Activated naive CD4-positive, alpha-beta T cell (primary cell): ENCODE results near the gene BRD7.
A peak's percentile ranks its signal among the peaks of the same experiment; 100 is the strongest.

Source experiments
- DNase-seq, 4 experiments: peaks; one replicate each; lab custom pipeline; 2025; lab: John Stamatoyannopoulos, UW

The BRD7 gene

DNA sequence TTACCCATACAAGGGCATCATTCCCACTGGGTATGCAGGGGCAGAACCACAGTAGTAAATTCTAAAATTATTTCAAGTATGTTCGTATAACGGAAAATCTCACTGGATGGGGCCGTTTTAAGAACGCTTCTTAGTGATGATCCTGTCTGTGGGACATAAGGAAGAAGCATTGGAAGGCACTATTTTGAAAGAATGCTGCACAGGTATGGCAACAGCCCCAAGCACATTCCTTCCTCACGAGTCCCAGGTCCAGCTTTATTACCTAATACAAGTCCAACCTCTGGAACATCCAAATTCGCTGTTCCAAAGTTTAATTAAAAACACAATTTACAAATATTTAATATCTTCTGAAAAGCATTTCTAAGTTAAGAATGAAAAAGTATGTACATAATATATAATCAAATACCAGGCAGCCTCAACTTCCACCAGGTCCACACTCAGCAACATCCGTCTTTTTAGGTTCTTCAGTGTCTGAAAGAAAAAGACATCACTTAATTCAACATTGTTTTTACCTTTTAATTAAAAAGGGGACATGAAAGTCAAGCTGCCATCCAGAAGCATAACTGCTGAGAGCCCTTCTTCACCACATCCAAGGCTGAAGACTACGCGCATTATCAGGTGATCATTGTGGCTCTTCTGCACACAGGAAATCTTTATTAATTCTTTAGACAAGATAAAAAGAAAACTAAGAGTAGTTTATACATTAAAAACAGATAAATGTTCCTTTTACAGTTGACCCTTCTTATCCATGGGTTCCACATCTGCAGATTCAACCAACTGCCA is 49.8 kb downstream of the BRD7 start:
- DNase-seq = no peak

DNA sequence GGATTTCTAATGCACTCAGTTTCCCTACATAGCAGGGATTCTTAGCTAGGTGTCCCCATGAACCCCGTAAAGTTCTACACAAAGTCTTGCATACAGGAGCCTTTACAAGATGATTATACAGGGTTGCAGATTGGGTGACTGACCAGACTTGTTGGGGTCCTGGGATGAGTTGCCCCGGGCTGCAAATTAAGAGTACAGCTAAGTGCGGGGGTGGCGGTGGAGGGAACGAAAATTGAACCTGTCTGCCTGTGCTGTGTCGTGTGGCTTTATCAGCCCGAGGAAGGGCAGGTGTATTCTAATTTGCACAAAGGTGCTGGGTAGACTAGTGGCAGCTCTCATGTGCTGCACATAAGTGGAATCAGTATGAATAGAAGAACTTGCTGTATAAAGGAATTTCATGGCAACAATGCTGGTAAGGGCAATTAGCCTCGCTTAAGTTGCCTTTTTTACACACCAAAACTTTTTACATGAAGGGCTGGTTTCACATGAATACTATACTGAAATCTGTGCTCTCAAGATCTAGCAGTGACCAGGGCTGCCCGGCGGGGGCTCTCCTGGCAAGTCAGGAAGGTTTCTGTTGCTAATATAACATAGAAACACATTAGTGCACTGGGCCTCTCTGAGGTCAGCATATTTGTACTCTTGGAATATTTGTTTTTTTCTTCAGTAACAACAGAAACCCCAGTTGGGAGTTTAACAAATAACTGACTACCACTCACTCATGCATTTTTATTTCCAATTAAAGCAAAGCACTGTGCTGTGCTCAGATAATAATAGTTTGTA is 51.7 kb downstream of the BRD7 start:
- DNase-seq = no peak

DNA sequence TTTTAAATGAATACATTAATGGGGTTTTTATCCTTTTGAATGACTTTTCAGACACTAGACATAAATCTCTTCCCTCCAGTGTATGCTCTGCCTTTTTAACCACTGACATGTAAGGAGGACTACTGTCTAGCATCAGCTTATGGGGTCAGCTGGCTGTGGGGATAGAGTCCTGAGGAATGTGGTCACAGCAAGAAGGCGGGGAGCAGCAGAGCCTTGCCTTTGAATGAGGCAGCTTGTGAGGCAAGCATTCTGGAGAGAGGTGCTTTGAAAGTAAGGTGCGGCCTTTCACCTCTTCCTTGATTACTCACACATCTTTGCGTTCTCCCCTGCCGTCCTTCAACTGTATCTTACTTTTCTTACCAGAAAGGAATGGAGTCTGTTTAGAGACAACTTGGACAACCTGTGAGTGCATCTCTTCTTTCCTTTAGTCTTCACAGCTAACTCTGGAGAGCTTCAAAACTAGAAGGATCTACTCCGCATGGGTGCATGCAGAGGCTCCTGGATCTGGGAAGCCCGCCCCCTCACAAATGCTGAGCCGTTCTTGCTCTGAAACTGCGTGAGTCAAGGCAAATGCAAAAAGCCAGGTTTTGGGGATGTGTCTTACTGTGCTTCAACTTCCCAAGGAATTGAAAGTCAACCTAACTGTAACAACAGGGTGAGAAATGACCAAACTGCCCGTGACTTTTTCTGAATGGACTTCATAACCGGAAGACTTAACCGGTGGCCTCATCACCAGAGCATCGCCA is 52.5 kb downstream of the BRD7 start:
- no peak for DNase-seq

DNA sequence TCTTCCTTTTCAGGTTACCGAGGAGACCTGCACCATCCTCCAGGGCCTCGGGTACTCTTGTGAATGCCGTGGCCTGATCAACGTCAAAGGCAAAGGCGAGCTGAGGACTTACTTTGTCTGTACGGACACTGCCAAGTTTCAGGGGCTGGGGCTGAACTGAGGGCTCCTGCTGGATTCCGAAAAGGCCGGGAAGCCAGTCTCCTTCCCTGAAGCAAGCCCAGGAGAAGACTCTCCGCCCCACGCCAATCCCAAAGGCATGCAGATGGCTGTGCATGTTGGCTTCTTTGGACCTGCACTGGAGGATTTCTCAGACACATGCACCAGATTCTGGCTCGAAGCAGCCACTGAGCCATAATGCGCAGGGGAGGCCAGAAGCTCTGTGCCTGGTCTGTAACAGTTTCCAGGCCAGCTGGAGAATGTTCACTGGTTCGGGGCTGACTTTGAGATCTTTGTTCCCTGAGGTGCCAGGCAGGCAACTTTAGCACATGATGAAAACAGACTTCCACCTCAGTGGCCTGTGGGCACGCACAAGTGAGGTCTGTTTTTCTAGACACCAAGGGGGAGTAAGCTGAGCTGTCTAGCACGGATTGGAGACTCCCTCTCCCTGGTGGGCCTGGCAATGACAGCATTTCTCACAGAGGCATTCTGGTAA is 53.3 kb downstream of the BRD7 start:
- no peak for DNase-seq

DNA sequence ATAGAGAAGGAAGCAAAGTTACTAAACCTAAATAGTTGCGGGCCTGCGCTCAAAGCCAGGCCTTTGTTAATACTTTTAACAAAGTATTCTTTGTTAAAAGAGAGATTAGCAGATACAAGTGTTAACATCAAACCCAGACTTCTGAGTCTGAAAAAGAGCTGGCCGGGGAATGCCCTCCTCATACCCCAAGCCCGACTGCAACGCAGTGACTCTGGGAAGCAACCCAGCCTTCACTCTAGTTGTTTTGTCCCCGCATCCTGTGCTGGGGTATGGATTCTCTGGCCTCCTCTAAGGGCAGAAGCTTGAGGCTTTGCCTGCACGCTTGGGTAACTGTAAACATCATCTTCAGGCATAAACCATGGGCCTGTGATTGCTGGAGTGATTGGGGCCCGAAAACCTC is 54.1 kb downstream of the BRD7 start:
- DNase-seq = no peak

DNA sequence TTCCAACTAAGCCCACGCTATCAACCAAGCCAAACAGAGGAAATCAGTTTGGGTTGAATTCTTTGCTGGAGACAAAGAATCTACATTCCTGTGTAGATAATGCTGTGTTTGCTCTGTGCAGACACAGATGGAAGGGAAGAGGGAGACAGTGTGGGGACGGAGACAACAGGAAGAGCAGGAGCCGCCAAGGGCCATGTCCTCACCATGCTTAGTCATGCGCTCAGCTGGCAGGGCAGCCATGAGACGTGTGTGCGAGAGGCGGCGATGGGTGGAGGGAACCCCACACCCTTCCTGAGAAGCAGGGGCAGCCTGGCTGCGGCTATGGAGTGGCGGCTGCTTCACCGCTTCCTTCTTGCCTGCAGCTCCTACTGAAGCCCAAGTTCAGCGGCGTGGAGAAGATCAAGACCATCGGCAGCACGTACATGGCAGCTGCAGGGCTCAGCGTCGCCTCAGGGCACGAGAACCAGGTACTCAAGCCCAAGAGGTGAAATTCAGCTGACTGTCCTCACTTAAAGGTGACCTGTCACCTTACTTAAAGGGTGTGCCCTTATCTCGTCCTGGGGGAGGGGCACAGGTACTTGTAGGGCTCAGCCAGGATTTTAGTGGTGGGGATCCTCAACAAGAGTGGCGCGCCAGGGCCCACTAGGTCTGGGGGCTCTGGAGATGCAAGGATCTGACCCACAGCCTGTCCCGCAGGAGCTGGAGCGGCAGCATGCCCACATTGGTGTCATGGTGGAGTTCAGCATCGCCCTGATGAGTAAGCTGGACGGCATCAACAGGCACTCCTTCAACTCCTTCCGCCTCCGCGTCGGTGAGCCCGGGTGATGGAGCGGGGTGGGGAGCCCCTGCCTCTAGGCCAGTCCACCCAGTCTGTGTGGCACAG is 55.0 kb downstream of the BRD7 start:
- peak in 1 of 4 experiments; percentile 38 for DNase-seq

DNA sequence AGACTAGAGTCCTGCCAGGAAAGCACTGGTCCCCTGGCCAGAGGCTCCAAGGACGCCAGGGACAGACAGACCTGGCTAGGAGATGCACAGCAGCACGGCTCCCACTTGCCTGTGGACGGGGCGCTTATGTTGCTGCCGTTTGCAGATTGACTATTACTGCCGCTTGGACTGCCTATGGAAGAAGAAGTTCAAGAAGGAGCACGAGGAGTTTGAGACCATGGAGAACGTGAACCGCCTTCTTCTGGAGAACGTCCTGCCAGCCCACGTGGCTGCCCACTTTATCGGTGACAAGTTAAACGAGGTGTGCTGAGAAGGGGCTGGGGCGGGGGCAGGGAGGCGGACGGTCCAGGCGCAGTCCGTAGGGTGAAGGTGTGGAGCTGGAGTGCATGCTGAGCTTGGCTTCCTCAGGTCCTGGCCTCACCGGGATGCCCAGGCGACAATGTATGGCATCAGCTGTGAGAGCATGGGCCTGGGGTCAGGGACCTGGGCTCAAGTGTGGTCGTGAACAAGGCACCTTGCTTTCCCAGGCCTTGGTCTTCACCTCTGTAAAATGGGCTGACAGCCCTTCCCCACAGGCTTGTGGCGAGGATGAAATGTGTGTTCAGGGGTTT is 56.8 kb downstream of the BRD7 start:
- no peak for DNase-seq

DNA sequence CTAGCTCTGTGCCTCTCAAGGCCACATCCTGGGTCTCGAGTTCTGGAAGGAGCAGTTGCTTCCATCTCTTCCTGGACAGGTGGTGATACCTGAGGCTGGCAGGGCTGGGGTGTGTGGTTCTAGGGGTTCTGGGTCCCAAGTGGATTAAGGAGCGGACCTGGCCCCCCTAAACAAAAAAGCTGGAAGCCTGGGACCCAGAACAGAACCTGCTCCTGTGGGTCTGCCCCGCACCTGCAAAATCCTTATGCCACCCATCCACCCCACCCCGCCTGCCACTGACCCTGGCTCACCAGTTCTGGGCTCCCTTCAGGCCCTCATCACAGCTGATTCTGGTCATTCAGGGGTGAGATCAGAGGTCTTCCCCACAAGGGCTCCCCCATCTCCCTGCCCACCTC is 57.7 kb downstream of the BRD7 start:
- no peak for DNase-seq

DNA sequence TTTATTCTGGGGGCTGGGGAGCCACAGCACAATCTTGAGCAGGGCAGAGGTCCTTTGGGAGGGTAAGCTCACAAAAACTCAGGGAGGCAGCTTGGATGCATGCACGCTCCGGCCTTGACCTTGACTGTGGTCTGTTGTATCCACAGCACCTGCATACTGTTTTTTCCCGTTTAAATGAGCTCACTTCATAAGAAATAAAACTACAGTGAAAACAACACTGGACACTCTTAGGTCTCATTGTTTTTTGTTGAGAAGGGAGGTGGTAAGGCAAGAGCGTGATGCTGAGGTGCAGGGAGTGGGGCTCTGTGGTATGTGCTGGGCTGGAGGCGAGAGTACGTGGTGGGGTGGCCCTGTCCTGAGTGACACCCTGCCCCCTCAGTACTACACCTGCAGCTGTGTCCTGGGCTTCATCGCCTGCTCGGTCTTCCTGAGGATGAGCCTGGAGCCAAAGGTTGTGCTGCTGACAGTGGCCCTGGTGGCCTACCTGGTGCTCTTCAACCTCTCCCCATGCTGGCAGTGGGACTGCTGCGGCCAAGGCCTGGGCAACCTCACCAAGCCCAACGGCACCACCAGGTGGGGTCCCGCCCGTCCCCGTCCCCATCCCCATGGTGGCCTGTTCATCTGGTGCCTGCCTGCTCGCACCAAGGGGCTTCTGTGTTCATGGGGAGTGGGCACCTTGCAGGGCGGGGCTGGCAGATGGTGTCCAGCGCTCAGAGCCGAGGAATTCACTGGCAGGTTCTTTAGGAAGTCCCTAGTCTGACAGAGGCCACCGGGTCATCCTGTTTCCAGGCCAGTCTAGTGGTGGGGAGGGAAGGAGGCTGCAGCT is 58.3 kb downstream of the BRD7 start:
- DNase-seq = no peak

DNA sequence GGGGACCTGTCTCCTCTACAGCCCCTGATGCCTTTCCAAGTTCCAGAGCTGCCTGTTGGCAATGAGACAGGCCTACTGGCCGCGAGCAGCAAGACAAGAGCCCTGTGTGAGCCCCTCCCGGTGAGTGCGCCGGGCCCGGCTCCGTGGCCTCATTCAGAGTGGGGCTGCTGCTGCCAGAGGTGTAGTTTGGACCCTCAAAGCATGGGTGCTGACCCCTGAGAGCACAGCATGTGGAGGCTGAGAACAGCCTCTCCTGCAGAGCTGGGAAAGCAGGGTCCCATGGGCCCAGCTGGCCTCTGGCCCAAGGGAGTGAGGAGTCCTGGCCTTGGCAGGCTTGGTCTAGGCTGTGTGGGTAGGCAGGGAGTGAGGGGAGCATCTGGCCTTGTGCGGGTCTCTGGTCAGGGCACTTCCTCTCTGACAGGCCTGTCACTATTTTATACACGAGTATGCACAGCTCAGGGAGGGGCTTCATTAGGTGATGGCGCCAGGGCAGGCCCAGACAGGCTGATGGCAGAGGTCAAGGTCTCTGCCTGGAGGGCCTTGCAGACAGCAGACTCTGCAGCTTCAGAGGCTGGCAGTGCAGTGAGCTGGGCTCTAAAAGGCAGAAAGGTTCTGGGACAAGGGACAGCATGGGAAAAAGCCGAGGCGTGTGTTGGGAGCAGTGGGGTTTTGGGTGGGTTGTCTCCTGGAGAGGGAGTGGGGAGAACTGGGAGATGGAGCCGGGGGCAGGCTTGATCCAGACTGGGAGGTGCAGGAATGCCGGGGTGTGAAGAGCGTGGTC is 59.1 kb downstream of the BRD7 start:
- DNase-seq = no peak

DNA sequence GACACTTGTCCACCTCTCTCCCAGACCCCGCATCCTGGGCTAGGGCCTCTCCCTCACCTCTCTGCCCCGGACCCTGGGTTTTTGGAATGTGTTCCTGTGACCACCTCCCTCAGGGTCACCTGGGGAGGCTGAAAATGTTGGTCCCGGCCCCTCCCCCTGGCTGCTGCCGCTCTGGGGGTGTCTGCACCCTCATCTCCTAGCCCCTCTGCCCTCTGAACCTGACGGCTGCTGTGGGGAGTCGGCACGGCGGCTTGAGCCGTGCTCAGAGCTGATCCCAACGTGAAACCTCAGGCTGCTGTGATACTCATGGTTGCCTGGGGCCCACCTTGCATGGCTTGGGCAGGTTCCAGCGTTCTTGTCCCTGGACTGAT is 59.6 kb downstream of the BRD7 start:
- DNase-seq = no peak

DNA sequence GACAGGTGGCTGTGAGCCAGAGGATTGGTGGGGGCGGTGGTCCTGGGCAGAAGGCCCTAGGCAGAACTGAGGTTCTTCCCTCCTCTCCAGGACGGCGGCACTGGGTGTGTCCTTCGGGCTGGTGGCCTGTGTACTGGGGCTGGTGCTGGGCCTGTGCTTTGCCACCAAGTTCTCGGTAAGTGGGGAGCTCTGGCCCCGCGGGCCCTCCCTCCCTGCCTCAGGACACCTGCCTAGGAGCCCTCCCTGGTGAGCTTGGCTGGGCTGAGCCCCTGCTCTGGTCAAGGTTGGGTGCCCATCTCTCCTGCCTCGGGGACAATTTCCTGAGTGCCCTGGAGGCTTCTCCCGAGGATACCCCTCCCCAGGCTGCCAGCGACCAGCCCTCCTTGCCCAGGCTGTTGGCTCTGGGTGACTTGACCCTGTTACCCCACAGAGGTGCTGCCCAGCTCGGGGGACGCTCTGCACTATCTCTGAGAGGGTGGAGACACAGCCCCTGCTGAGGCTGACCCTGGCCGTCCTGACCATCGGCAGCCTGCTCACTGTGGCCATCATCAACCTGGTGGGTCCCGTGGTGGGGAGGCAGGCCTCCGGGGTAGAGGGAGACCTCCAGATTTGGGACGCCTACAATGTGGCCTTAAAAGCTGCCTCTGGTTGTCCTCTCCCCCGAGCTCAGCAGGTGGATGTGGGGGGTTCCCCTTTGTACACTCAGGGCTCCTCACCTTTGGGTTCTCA is 60.4 kb downstream of the BRD7 start:
- DNase-seq = no peak

DNA sequence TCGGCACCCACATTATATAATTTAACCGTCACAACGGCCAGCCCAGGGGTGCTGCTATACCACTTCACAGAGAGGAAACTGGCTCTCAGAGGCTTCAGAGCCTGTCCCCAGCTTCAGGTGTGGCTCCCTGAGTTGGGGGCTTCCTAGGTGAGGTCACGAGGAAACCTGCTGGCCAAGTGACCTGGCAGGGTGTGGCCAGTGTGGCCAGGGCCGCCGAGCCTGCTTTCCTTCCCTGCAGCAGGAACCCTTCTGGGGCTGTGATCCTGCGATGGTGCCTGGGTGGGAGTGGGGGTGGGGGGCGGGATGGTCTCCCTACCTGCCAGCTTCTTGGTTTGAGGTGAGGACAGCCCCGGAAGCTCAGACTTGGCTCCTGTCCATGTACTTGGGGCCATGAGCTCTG is 62.5 kb downstream of the BRD7 start:
- no peak for DNase-seq

DNA sequence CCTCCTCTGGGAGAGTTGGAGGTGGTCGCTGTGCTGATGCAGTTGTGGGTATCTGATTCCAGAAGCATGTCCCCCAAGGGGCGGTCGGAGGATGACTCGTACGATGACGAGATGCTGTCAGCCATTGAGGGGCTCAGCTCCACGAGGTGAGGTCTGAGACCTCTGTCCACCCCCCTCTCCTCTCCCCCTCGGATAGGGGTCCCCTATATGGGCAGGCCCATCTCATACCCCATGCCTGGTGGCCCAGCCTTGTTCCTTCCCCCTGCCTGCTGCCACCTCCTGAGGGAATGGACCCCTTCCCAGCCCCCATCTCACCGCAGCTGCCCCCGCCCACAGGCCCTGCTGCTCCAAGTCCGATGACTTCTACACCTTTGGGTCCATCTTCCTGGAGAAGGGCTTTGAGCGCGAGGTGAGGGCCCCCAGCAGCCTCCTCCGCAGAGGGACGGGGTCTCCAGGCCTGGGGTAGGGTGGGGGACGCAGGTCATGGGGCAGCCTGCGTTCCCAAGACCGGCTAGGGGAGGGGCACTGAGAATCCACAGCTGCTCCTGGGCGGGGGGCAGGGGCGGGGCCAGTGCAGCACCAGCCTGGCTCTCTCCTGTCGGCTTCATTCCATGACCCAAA is 63.2 kb downstream of the BRD7 start:
- DNase-seq = no peak

DNA sequence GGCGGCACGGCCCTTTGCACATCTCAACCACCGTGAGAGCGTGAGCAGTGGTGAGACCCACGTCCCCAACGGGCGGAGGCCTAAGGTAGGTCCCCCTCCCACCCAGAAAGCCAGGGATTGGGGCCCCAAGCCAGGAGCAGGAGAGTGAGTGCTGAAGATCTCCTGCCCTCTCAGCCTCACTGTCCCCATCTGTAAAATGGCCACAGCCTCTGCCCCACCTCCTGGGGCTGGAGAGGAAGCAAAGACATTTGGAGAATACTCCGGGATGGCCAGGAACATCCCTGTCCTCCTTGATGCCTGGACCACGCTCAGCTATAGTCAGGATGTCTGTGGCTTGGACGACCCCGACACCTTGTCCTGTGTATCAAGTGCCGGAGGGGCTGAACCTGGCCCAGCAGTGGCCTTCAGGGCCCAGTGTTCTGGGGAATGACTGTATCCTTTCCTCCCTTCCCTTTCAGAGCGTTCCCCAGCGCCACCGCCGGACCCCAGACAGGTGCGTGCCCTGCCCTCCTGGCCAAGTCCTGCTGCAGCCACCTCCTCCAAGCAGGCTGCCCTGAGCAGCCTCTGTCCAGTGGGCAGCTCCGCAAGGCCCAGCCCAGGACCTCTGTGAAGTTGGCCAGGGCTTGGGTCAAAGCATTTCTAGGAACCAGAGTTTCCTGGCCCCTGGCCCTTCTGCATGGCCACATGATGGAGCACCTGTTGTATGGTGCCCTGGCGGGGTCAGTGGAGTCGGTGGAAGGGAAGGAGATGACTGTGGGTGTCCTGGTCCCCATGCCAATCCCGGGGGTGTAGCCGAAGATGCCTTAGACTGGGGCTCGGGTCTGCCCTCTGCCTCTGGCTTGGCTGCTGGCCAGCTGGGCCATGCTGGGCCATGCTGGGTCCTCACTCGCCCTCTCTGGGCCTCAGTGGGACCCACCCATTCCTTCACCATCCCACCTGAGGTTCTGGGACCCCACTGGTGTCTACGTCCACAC is 64.0 kb downstream of the BRD7 start:
- no peak for DNase-seq

DNA sequence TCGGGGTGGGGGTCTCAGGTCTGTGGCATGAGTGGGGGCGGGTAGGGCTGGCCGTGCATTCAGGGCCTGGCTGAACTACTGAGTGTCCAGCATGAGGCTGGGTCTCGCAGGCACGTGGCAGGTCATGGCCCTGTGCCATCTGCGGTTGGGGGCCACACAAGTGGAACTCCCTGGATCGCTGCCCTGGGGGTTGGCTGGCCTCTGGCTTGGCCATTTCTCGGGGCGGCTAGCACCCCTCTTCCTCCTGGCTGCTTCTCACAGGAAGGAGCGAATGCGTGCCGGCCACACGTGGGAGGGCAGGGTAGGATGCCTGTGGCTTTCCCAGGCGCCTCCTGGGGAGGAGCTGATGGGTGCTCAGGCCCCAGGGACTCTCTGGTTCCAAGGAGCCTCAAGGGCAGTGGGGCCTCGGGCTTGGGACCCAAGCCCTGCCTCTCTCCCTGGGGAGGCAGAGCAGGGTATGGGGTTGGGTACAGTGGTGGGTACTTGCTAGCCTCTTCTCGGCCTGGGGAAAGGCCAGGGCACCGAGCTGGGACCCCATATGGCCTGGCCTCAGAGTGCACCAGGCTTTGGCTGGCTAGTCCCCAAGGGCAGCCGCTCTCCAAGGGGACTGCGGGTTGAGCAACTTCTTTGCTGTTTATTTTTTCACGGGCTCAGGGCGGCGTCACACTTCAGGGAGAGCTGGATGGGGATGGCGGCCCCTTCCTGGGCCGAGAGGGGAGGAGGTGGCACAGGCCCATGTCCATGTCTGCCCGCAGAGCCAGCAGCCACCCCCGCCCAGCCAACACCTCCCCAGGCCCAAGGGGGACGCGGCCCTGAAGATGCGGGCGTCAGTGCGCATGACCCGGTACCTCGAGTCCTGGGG is 65.0 kb downstream of the BRD7 start:
- no peak for DNase-seq
